HepG2 (cell line): Measurements from ENCODE around the gene IFT122. TPM values are rescaled to one million over a fixed set of nuclear protein-coding genes. Genes with fewer than 3 reads are reported as not detected.

Source experiments
- ATAC-seq: fragments of 200-7000 bp; cut with Tn5 transposase; 3 replicates; pipeline ENCODE4 v1.9.1; 2020; ENCODE audit warnings: mild to moderate bottlenecking, moderate library complexity
- BruUV-seq: library from RNA; stranded (reverse); fragments of 400-500 nt; replicated peaks from 2 replicates; lab custom pipeline; 2021; lab: Mats Ljungman, UMichigan
- CTCF ChIA-PET: fragments of 300-600 bp; formaldehyde crosslinking; extraction: SDS; loops from one replicate; lab custom pipeline; 2021; ENCODE audit warnings: low total read pairs, inconsistent platforms, low intra/inter-chr PET ratio; lab: Yijun Ruan, JAX
- POLR2A ChIA-PET: fragments of 350-600 bp; sonication (Branson Sonifier 250); formaldehyde crosslinking; loops from one replicate; lab custom pipeline; 2020; ENCODE audit warnings: antibody characterized with exemption, inconsistent platforms; lab: Yijun Ruan, JAX
- DNase-seq: peaks from one replicate; pipeline ENCODE4 v3.0.0-alpha.2; 2015; ENCODE audit warnings: low spot score
- FAIRE-seq: peaks from 3 replicates; lab custom pipeline; 2011; peaks lifted over from hg19 to GRCh38; lab: Jason Lieb, UNC
- H2AFZ ChIP-seq: one replicate; pipeline ENCODE4 v1.6.1; 2011; ENCODE audit warnings: low read length, inconsistent platforms
- H3K27ac ChIP-seq: fragments of 300-600 bp; 3 replicates; pipeline ENCODE4 v1.8.0; 2011; ENCODE audit warnings: mixed run types, mild to moderate bottlenecking, mixed read lengths, low read length, inconsistent platforms; ENCODE audit not compliant: insufficient read depth; ENCODE audit errors: extremely low read length
- H3K27me3 ChIP-seq, 2 experiments: fragments of 200-600 bp in 1 of 2; 2 replicates in 1 of 2; 3 replicates in 1 of 2; pipeline versions ENCODE4 v1.6.0 to v1.8.0; 2011; ENCODE audit warnings: low read length in 2 of 2, mild to moderate bottlenecking in 2 of 2, moderate library complexity in 2 of 2, inconsistent platforms in 1 of 2; ENCODE audit not compliant: insufficient read depth in 2 of 2, control insufficient read depth in 1 of 2
- H3K36me3 ChIP-seq, 2 experiments: fragments of 200-600 bp in 1 of 2; replicated peaks in 1 of 2; 2 replicates in 1 of 2; 3 replicates in 1 of 2; pipeline versions ENCODE4 v1.5.1 to v1.8.0; 2011; ENCODE audit warnings: low read length in 2 of 2, inconsistent platforms in 1 of 2; ENCODE audit not compliant: insufficient read depth in 2 of 2, control insufficient read depth in 1 of 2
- H3K4me1 ChIP-seq: 2 replicates; pipeline ENCODE4 v1.5.1; 2012; ENCODE audit warnings: low read length, inconsistent platforms; ENCODE audit not compliant: insufficient read depth
- H3K4me2 ChIP-seq: 2 replicates; pipeline ENCODE4 v1.6.0; 2011; ENCODE audit warnings: low read depth, low read length, inconsistent platforms
- H3K4me3 ChIP-seq, 3 experiments: fragments of 200-600 bp in 1 of 3; sonication (generic), shearing (Covaris generic) in 1 of 3; replicated peaks in 1 of 3; 2 replicates each; pipeline ENCODE4 v1.5.1; 2011 to 2016; ENCODE audit warnings: low read length in 3 of 3, inconsistent platforms in 2 of 3, low read depth in 2 of 3, mild to moderate bottlenecking in 2 of 3, control low read depth in 1 of 3, mixed read lengths in 1 of 3; ENCODE audit not compliant: insufficient read depth in 1 of 3
- H3K79me2 ChIP-seq: one replicate; pipeline ENCODE4 v1.6.1; 2011; ENCODE audit warnings: low read length, inconsistent platforms; ENCODE audit not compliant: insufficient read depth
- H3K9ac ChIP-seq: 2 replicates; pipeline ENCODE4 v1.6.0; 2011; ENCODE audit warnings: mild to moderate bottlenecking, low read depth, low read length, inconsistent platforms; ENCODE audit not compliant: insufficient read depth
- H3K9me3 ChIP-seq: 2 replicates; pipeline ENCODE4 v1.5.1; 2012; ENCODE audit warnings: mild to moderate bottlenecking, low read length
- H4K20me1 ChIP-seq: 2 replicates; pipeline ENCODE4 v1.6.0; 2011; ENCODE audit warnings: inconsistent platforms, mild to moderate bottlenecking, low read length, moderate library complexity; ENCODE audit not compliant: insufficient read depth
- CC2D1A ChIP-seq: sonication (generic); formaldehyde crosslinking; IDR thresholded peaks from 2 replicates; pipeline ENCODE4 v1.8.1; 2023; ENCODE audit warnings: mild to moderate bottlenecking, missing genetic modification reagents
- PCBP1 ChIP-seq: fragments of 200-400 bp; formaldehyde crosslinking; IDR thresholded peaks from 2 replicates; pipeline ENCODE4 v1.6.1; 2017; ENCODE audit warnings: mild to moderate bottlenecking, low read depth, low read length, borderline replicate concordance
- PRMT3 ChIP-seq: sonication (generic); formaldehyde crosslinking; IDR thresholded peaks from 2 replicates; pipeline ENCODE4 v1.8.1; 2022; ENCODE audit warnings: low read depth, mild to moderate bottlenecking, moderate library complexity, missing genetic modification reagents, borderline replicate concordance
- ZNF598 ChIP-seq: sonication (generic); formaldehyde crosslinking; IDR thresholded peaks from 2 replicates; pipeline ENCODE4 v1.5.1; 2020; ENCODE audit warnings: mild to moderate bottlenecking, missing genetic modification reagents, borderline replicate concordance
- ZNF775 ChIP-seq: sonication (generic); formaldehyde crosslinking; IDR thresholded peaks from 2 replicates; pipeline ENCODE4 v1.4.0; 2020; ENCODE audit warnings: missing genetic modification reagents, mild to moderate bottlenecking, moderate library complexity, borderline replicate concordance
- ZNF788 ChIP-seq: sonication (generic); formaldehyde crosslinking; IDR thresholded peaks from 2 replicates; pipeline ENCODE4 v1.5.0; 2020; ENCODE audit warnings: mild to moderate bottlenecking, missing genetic modification reagents, borderline replicate concordance
- WGBS: methylation state at CpG from one replicate; pipeline ENCODE4 v1.1.6; 2017; ENCODE audit warnings: low lambda C conversion rate; 5-methylcytosine and 5-hydroxymethylcytosine counted together
- in situ Hi-C: cut with HindIII; loops from 2 replicates; pipeline ENCODE4 v1.10.0; 2017; ENCODE audit warnings: low pct_unique_long_range_greater_than_20kb; ENCODE audit not compliant: extremely low pct_ligation_motif_present
- intact Hi-C: fragments of 100-400 bp; cut with micrococcal nuclease; formaldehyde crosslinking; loops from one replicate; pipeline ENCODE4 v1.10.0; 2022; ENCODE audit not compliant: unreplicated experiment
- polyA plus RNA-seq, 8 experiments: library from polyadenylated mRNA; depleted of rRNA in 3 of 8; stranded (reverse) in 7 of 8; unstranded in 1 of 8; fragments of >200 nt; fragmentation: Illumina TruSeq in 4 of 8; extraction: Trizol in 4 of 8; gene quantifications; 2 replicates each; pipeline versions ENCODE4 v1.2.1 to v1.2.3, GENCODE V29; 2011 to 2016; ENCODE audit warnings: low read depth in 4 of 8, missing spikeins in 1 of 8, mixed read lengths in 1 of 8; ENCODE audit not compliant: insufficient read depth in 1 of 8
- total RNA-seq, 5 experiments: library from RNA; depleted of rRNA; stranded (reverse); fragments of >200 nt; fragmentation: Illumina TruSeq; extraction: Trizol; gene quantifications; 2 replicates each; pipeline ENCODE4 v1.2.3, GENCODE V29; 2016; ENCODE audit warnings: low read depth in 1 of 5
- TF ChIP-seq, protein P1 (sequence below): sonication (generic); formaldehyde crosslinking; IDR thresholded peaks from 2 replicates; pipeline ENCODE4 v1.5.0; 2020; ENCODE audit warnings: mild to moderate bottlenecking, missing genetic modification reagents, borderline replicate concordance
- TF ChIP-seq, protein P2 (sequence below): sonication (generic); formaldehyde crosslinking; IDR thresholded peaks from 2 replicates; pipeline ENCODE4 v1.5.1; 2020; ENCODE audit warnings: missing genetic modification reagents, mild to moderate bottlenecking, borderline replicate concordance
- TF ChIP-seq, protein P3 (sequence below): sonication (generic); formaldehyde crosslinking; IDR thresholded peaks from 2 replicates; pipeline ENCODE4 v1.5.0; 2020; ENCODE audit warnings: missing genetic modification reagents
- TF ChIP-seq, protein P4 (sequence below): sonication (generic); formaldehyde crosslinking; IDR thresholded peaks from 2 replicates; pipeline ENCODE4 v1.5.0; 2020; ENCODE audit warnings: mild to moderate bottlenecking, missing genetic modification reagents

Gene IFT122
- total and polyA plus RNA-seq, 2 of the 13 experiments (the other 11 are each of a cell fraction or from before 2014, with no cell fraction given) = 10.1 to 10.3 TPM

DNA sequence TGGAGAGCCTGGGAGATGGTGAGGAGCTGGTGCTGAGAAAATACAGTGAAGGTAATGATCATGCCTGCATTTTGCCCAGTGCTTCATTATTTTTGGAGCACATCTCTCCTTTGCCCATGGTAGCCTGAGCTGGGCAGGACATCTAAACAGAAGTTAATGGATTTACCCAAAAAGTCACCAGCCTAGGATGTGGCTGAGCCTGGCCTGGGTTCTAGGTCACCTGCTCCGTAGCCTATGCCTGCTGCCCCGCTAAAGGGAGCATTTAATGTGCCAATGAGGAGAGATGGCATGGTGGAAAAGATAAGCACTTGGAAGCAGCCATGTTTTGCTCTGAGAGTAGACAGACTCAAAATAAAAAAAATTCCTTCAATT lies 46.6 kb downstream of the IFT122 start:
- ChIA-PET CTCF (no interaction called here), POLR2A (no interaction called here)
- DNase-seq = no peak
- Histone ChIP-seq H4K20me1 (no peaks in the 10 kb centered on the region), H3K4me1 (peaks cover 15% of the 10 kb centered on the region), H3K27ac (no peak overlapping the region), H3K36me3 (peaks cover 0 to 9% of the 10 kb centered on the region in 2 experiments; a peak in 2 of 5 replicates), H3K79me2 (no peaks in the 10 kb centered on the region), H3K9me3 (no peaks in the 10 kb centered on the region), H3K4me3 (no peak overlapping the region), H3K9ac (no peak overlapping the region), H3K27me3 (no peaks in the 10 kb centered on the region), H2AFZ (no peak overlapping the region), H3K4me2 (no peak overlapping the region)
- no TSS peak for BruUV-seq
- ATAC-seq = no peak
- intact Hi-C loops = no loop called here
- 100% methylated on average over 2 of the region's 2 CpGs for WGBS
- no peak for FAIRE-seq
- in situ Hi-C loops = no loop called here
- no peak for TF ChIP-seq CC2D1A (CRISPR knock-in tag)
- TF ChIP-seq, protein P1, sequence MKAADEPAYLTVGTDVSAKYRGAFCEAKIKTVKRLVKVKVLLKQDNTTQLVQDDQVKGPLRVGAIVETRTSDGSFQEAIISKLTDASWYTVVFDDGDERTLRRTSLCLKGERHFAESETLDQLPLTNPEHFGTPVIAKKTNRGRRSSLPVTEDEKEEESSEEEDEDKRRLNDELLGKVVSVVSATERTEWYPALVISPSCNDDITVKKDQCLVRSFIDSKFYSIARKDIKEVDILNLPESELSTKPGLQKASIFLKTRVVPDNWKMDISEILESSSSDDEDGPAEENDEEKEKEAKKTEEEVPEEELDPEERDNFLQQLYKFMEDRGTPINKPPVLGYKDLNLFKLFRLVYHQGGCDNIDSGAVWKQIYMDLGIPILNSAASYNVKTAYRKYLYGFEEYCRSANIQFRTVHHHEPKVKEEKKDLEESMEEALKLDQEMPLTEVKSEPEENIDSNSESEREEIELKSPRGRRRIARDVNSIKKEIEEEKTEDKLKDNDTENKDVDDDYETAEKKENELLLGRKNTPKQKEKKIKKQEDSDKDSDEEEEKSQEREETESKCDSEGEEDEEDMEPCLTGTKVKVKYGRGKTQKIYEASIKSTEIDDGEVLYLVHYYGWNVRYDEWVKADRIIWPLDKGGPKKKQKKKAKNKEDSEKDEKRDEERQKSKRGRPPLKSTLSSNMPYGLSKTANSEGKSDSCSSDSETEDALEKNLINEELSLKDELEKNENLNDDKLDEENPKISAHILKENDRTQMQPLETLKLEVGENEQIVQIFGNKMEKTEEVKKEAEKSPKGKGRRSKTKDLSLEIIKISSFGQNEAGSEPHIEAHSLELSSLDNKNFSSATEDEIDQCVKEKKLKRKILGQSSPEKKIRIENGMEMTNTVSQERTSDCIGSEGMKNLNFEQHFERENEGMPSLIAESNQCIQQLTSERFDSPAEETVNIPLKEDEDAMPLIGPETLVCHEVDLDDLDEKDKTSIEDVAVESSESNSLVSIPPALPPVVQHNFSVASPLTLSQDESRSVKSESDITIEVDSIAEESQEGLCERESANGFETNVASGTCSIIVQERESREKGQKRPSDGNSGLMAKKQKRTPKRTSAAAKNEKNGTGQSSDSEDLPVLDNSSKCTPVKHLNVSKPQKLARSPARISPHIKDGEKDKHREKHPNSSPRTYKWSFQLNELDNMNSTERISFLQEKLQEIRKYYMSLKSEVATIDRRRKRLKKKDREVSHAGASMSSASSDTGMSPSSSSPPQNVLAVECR (CRISPR knock-in tag) = no peak
- TF ChIP-seq ZNF775 (CRISPR knock-in tag) = no peak
- no peak for TF ChIP-seq ZNF598 (CRISPR knock-in tag)
- TF ChIP-seq, protein P2, sequence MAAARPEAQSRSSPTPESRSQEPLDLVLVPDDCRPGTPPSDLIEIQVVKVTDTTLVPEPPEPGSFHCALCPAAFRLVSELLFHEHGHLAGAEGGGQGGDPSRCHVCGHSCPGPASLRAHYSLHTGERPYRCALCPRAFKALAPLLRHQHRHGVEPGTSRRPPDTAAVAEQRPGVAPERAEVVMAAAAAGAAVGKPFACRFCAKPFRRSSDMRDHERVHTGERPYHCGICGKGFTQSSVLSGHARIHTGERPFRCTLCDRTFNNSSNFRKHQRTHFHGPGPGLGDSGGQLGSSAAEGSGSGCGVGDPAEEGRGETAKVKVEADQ (CRISPR knock-in tag) = no peak
- TF ChIP-seq, protein P3, sequence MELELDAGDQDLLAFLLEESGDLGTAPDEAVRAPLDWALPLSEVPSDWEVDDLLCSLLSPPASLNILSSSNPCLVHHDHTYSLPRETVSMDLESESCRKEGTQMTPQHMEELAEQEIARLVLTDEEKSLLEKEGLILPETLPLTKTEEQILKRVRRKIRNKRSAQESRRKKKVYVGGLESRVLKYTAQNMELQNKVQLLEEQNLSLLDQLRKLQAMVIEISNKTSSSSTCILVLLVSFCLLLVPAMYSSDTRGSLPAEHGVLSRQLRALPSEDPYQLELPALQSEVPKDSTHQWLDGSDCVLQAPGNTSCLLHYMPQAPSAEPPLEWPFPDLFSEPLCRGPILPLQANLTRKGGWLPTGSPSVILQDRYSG (CRISPR knock-in tag) = no peak
- no peak for TF ChIP-seq PRMT3 (CRISPR knock-in tag)
- no peak for TF ChIP-seq PCBP1
- TF ChIP-seq, protein P4, sequence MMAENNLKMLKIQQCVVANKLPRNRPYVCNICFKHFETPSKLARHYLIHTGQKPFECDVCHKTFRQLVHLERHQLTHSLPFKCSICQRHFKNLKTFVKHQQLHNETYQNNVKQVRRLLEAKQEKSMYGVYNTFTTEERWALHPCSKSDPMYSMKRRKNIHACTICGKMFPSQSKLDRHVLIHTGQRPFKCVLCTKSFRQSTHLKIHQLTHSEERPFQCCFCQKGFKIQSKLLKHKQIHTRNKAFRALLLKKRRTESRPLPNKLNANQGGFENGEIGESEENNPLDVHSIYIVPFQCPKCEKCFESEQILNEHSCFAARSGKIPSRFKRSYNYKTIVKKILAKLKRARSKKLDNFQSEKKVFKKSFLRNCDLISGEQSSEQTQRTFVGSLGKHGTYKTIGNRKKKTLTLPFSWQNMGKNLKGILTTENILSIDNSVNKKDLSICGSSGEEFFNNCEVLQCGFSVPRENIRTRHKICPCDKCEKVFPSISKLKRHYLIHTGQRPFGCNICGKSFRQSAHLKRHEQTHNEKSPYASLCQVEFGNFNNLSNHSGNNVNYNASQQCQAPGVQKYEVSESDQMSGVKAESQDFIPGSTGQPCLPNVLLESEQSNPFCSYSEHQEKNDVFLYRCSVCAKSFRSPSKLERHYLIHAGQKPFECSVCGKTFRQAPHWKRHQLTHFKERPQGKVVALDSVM (CRISPR knock-in tag) = no peak
- no peak for TF ChIP-seq ZNF788 (CRISPR knock-in tag)
